ENCODE data around the gene C6orf15.

DNA sequence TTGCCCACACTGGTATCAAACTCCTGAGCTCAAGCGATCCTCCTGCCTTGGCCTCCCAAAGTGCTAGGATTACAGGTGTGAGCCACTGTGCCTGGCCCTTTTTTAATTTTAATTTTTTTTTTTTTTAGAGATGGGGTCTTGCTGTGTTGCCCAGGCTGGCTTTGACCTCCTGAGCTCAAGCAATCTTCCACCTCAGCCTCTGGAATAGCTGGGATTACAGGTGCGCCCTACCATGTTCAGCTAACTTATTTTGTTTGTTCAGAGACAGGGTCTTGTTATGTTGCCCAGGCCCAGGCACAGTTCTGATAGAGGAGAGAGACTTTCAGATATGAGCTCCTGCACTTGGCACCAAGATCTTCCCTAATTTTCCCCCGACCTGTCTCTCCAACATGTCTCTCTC, 18.4 kb upstream of the C6orf15 start:
- TF ChIP-seq, protein P1, sequence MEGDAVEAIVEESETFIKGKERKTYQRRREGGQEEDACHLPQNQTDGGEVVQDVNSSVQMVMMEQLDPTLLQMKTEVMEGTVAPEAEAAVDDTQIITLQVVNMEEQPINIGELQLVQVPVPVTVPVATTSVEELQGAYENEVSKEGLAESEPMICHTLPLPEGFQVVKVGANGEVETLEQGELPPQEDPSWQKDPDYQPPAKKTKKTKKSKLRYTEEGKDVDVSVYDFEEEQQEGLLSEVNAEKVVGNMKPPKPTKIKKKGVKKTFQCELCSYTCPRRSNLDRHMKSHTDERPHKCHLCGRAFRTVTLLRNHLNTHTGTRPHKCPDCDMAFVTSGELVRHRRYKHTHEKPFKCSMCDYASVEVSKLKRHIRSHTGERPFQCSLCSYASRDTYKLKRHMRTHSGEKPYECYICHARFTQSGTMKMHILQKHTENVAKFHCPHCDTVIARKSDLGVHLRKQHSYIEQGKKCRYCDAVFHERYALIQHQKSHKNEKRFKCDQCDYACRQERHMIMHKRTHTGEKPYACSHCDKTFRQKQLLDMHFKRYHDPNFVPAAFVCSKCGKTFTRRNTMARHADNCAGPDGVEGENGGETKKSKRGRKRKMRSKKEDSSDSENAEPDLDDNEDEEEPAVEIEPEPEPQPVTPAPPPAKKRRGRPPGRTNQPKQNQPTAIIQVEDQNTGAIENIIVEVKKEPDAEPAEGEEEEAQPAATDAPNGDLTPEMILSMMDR (IDR thresholded peaks at IDR 0.05), result no peak
- no peak for TF ChIP-seq POLR2A (IDR thresholded peaks at IDR 0.05)
